Activated CD4-positive, alpha-beta T cell treated with anti-CD3 and anti-CD28 coated beads for 36 hours (primary cell): ENCODE measurements around the gene GABRG3. TPM values are rescaled to one million over a fixed set of nuclear protein-coding genes. Genes with fewer than 3 reads are reported as not detected.

ENCODE experiments used
- ATAC-seq: fragments of 200-7000 bp; cut with Tn5 transposase; one replicate; pipeline ENCODE4 v1.10.0; 2021; ENCODE audit warnings: mild to moderate bottlenecking, moderate library complexity
- CTCF ChIA-PET: fragments of 350-600 bp; sonication (Branson Sonifier 250); formaldehyde crosslinking; loops from one replicate; lab custom pipeline; 2021; ENCODE audit warnings: antibody characterized with exemption; lab: Charles Lee
- POLR2A ChIA-PET: fragments of 350-600 bp; sonication (Branson Sonifier 250); formaldehyde crosslinking; loops from one replicate; lab custom pipeline; 2021; ENCODE audit warnings: antibody characterized with exemption, inconsistent platforms; lab: Charles Lee
- DNase-seq: peaks from one replicate; pipeline ENCODE4 v3.0.0-alpha.2; 2020
- H3K27ac Mint-ChIP-seq: one replicate; pipeline ENCODE4 v1.8.0; 2021; ENCODE audit warnings: mixed read lengths
- H3K27me3 Mint-ChIP-seq: one replicate; pipeline ENCODE4 v1.8.0; 2021; ENCODE audit warnings: mixed read lengths
- H3K36me3 Mint-ChIP-seq: one replicate; pipeline ENCODE4 v1.8.0; 2021; ENCODE audit warnings: low read depth, mixed read lengths
- H3K4me1 Mint-ChIP-seq: one replicate; pipeline ENCODE4 v1.8.0; 2021; ENCODE audit warnings: mixed read lengths
- H3K4me3 Mint-ChIP-seq: one replicate; pipeline ENCODE4 v1.8.0; 2021; ENCODE audit warnings: mild to moderate bottlenecking, moderate library complexity, mixed read lengths
- H3K9me3 Mint-ChIP-seq: one replicate; pipeline ENCODE4 v1.8.0; 2021; ENCODE audit warnings: low read depth, mixed read lengths
- intact Hi-C, 2 experiments: fragments of 100-400 bp; cut with DNase I in 1 of 2; cut with micrococcal nuclease in 1 of 2; formaldehyde crosslinking; loops; one replicate each; pipeline versions ENCODE4 v1.14.2 to v1.15.1; 2022 to 2024; cut with DNase I, micrococcal nuclease
- total RNA-seq, 2 experiments: library from RNA; stranded (reverse); gene quantifications; one replicate each; pipeline ENCODE4 v1.2.3, GENCODE V29; 2021

The GABRG3 gene
- total RNA-seq, 2 experiments from 2014 or later: not detected

GRCh38 chr15:27201425-27201824 lies 230.4 kb downstream of the GABRG3 start:
- ChIA-PET POLR2A (no interaction called here), CTCF (no interaction called here)
- no peak overlapping the region for H3K4me3 Mint-ChIP-seq
- peaks cover 2% of the 10 kb centered on the region for H3K27me3 Mint-ChIP-seq
- H3K27ac Mint-ChIP-seq: no peak overlapping the region
- intact Hi-C loops: no loop called here
- no peak for ATAC-seq
- peaks cover 16% of the 10 kb centered on the region for H3K9me3 Mint-ChIP-seq
- no peaks in the 10 kb centered on the region for H3K36me3 Mint-ChIP-seq
- no peak for DNase-seq
- no peaks in the 10 kb centered on the region for H3K4me1 Mint-ChIP-seq

GRCh38 chr15:27210176-27210575 lies 239.2 kb downstream of the GABRG3 start:
- ChIA-PET CTCF (no interaction called here), POLR2A (no interaction called here)
- H3K27ac Mint-ChIP-seq: no peak overlapping the region
- H3K4me3 Mint-ChIP-seq: no peak overlapping the region
- no peaks in the 10 kb centered on the region for H3K36me3 Mint-ChIP-seq
- peaks cover 13% of the 10 kb centered on the region for H3K9me3 Mint-ChIP-seq
- ATAC-seq (no peak), DNase-seq (no peak)
- H3K4me1 Mint-ChIP-seq: no peaks in the 10 kb centered on the region
- peaks cover 2% of the 10 kb centered on the region for H3K27me3 Mint-ChIP-seq
- intact Hi-C loops: no loop called here

- CTCF ChIA-PET: no interaction called here
- DNase-seq: no peak
- no peaks in the 10 kb centered on the region for H3K27me3 Mint-ChIP-seq
- no peak for ATAC-seq
- H3K27ac Mint-ChIP-seq: no peak overlapping the region
- no peak overlapping the region for H3K4me3 Mint-ChIP-seq
- no peaks in the 10 kb centered on the region for H3K4me1 Mint-ChIP-seq
- H3K9me3 Mint-ChIP-seq: peaks cover 16% of the 10 kb centered on the region
- intact Hi-C loops: no loop called here
- POLR2A ChIA-PET: interaction anchor here (0.6 kb wide), 1 partner anchor 1735 kb away, joined by 3 read pairs; no protein-coding TSS in a partner anchor
- H3K36me3 Mint-ChIP-seq: no peaks in the 10 kb centered on the region
Observed at GRCh38 chr15:27214032-27214431, 243.1 kb downstream of the GABRG3 start.

- intact Hi-C loops: no loop called here
- Mint-ChIP-seq H3K9me3 (peaks cover 16% of the 10 kb centered on the region), H3K27ac (no peak overlapping the region), H3K36me3 (no peaks in the 10 kb centered on the region), H3K4me3 (no peak overlapping the region), H3K27me3 (no peaks in the 10 kb centered on the region), H3K4me1 (no peaks in the 10 kb centered on the region)
- DNase-seq (no peak), ATAC-seq (no peak)
- ChIA-PET CTCF (no interaction called here), POLR2A (no interaction called here)
Observed at GRCh38 chr15:27214961-27215360, 244.0 kb downstream of the GABRG3 start.

GRCh38 chr15:27218426-27218825 lies 247.4 kb downstream of the GABRG3 start:
- CTCF ChIA-PET: no interaction called here
- ATAC-seq (no peak), DNase-seq (no peak)
- H3K4me3 Mint-ChIP-seq: no peak overlapping the region
- H3K27me3 Mint-ChIP-seq: no peaks in the 10 kb centered on the region
- H3K4me1 Mint-ChIP-seq: no peaks in the 10 kb centered on the region
- POLR2A ChIA-PET: no interaction called here
- H3K36me3 Mint-ChIP-seq: no peaks in the 10 kb centered on the region
- intact Hi-C loops: no loop called here
- no peak overlapping the region for H3K27ac Mint-ChIP-seq
- peaks cover 10% of the 10 kb centered on the region for H3K9me3 Mint-ChIP-seq

- Mint-ChIP-seq H3K27ac (no peak overlapping the region), H3K4me3 (no peak overlapping the region), H3K36me3 (no peaks in the 10 kb centered on the region), H3K9me3 (peaks cover 12% of the 10 kb centered on the region), H3K4me1 (no peaks in the 10 kb centered on the region), H3K27me3 (no peaks in the 10 kb centered on the region)
- ChIA-PET POLR2A (no interaction called here), CTCF (no interaction called here)
- DNase-seq (no peak), ATAC-seq (no peak)
- intact Hi-C loops: no loop called here
Observed at GRCh38 chr15:27219636-27220035, 248.7 kb downstream of the GABRG3 start.

GRCh38 chr15:27220199-27220598 lies 249.2 kb downstream of the GABRG3 start:
- Mint-ChIP-seq H3K9me3 (peaks cover 12% of the 10 kb centered on the region), H3K4me3 (no peak overlapping the region), H3K27ac (no peak overlapping the region), H3K36me3 (no peaks in the 10 kb centered on the region), H3K27me3 (no peaks in the 10 kb centered on the region), H3K4me1 (no peaks in the 10 kb centered on the region)
- DNase-seq (no peak), ATAC-seq (no peak)
- CTCF ChIA-PET: no interaction called here
- POLR2A ChIA-PET: no interaction called here
- intact Hi-C loops: no loop called here

- no peak for DNase-seq
- H3K4me1 Mint-ChIP-seq: no peaks in the 10 kb centered on the region
- H3K36me3 Mint-ChIP-seq: no peaks in the 10 kb centered on the region
- no peaks in the 10 kb centered on the region for H3K27me3 Mint-ChIP-seq
- ChIA-PET CTCF (no interaction called here), POLR2A (no interaction called here)
- intact Hi-C loops: no loop called here
- ATAC-seq: no peak
- no peak overlapping the region for H3K4me3 Mint-ChIP-seq
- peaks cover 2% of the 10 kb centered on the region for H3K9me3 Mint-ChIP-seq
- no peak overlapping the region for H3K27ac Mint-ChIP-seq
Observed at GRCh38 chr15:27222479-27222878, 251.5 kb downstream of the GABRG3 start.

GRCh38 chr15:27223179-27223578 lies 252.2 kb downstream of the GABRG3 start:
- Mint-ChIP-seq H3K27ac (no peak overlapping the region), H3K4me1 (no peaks in the 10 kb centered on the region), H3K36me3 (no peaks in the 10 kb centered on the region), H3K9me3 (peaks cover 2% of the 10 kb centered on the region), H3K27me3 (no peaks in the 10 kb centered on the region), H3K4me3 (no peak overlapping the region)
- DNase-seq: no peak
- no peak for ATAC-seq
- ChIA-PET POLR2A (no interaction called here), CTCF (no interaction called here)
- intact Hi-C loops: no loop called here

- POLR2A ChIA-PET: no interaction called here
- intact Hi-C loops: no loop called here
Observed at GRCh38 chr15:27231811-27232210, 260.8 kb downstream of the GABRG3 start.

GRCh38 chr15:27232876-27233275 lies 261.9 kb downstream of the GABRG3 start:
- CTCF ChIA-PET: no interaction called here
- no peaks in the 10 kb centered on the region for H3K27me3 Mint-ChIP-seq
- no peak for ATAC-seq

More at GRCh38 chr15:27231811-27232210, 260.8 kb downstream of the GABRG3 start:
- Mint-ChIP-seq H3K27me3 (no peaks in the 10 kb centered on the region), H3K27ac (no peak overlapping the region), H3K4me1 (no peaks in the 10 kb centered on the region), H3K4me3 (no peak overlapping the region), H3K36me3 (no peaks in the 10 kb centered on the region), H3K9me3 (no peaks in the 10 kb centered on the region)
- ATAC-seq (no peak), DNase-seq (no peak)
- CTCF ChIA-PET: no interaction called here

GRCh38 chr15:27234593-27234992 lies 263.6 kb downstream of the GABRG3 start:
- ChIA-PET POLR2A (no interaction called here), CTCF (no interaction called here)
- H3K4me3 Mint-ChIP-seq: no peak overlapping the region
- H3K36me3 Mint-ChIP-seq: no peaks in the 10 kb centered on the region
- DNase-seq (no peak), ATAC-seq (no peak)
- peaks cover 6% of the 10 kb centered on the region for H3K9me3 Mint-ChIP-seq
- intact Hi-C loops: no loop called here
- no peaks in the 10 kb centered on the region for H3K27me3 Mint-ChIP-seq
- H3K4me1 Mint-ChIP-seq: no peaks in the 10 kb centered on the region
- no peak overlapping the region for H3K27ac Mint-ChIP-seq

More at GRCh38 chr15:27232876-27233275, 261.9 kb downstream of the GABRG3 start:
- POLR2A ChIA-PET: no interaction called here
- H3K4me1 Mint-ChIP-seq: no peaks in the 10 kb centered on the region
- H3K27ac Mint-ChIP-seq: no peak overlapping the region
- intact Hi-C loops: no loop called here
- peaks cover 2% of the 10 kb centered on the region for H3K9me3 Mint-ChIP-seq
- DNase-seq: no peak
- H3K4me3 Mint-ChIP-seq: no peak overlapping the region
- no peaks in the 10 kb centered on the region for H3K36me3 Mint-ChIP-seq

GRCh38 chr15:27235161-27235560 lies 264.2 kb downstream of the GABRG3 start:
- Mint-ChIP-seq H3K27ac (no peak overlapping the region), H3K9me3 (peaks cover 6% of the 10 kb centered on the region), H3K27me3 (no peaks in the 10 kb centered on the region), H3K4me1 (no peaks in the 10 kb centered on the region), H3K36me3 (no peaks in the 10 kb centered on the region), H3K4me3 (no peak overlapping the region)
- DNase-seq: no peak
- no peak for ATAC-seq
- POLR2A ChIA-PET: no interaction called here
- CTCF ChIA-PET: no interaction called here
- intact Hi-C loops: no loop called here
